ENCODE results near the gene KRTAP4-11.
"Not testable (repeated sequence)": the region's sequence is repeated elsewhere in the genome, so short reads cannot be mapped to it uniquely, and the experiment has no call there.

The KRTAP4-11 gene

GRCh38 chr17:41121742-41122141 is 3.6 kb upstream of the KRTAP4-11 start:
- Histone ChIP-seq H3K27me3 (ENCODE audit: control insufficient read depth, insufficient read depth, low read length) (no peaks in the 10 kb centered on the region), H3K36me3 (ENCODE audit: control insufficient read depth, low read depth, low read length) (no peaks in the 10 kb centered on the region), H3K9ac (ENCODE audit: low read length) (no peak overlapping the region), H3K9me3 (ENCODE audit: control insufficient read depth, low read depth, low read length) (no peaks in the 10 kb centered on the region), H3K27ac (ENCODE audit: low read length) (no peak overlapping the region), H3K4me1 (ENCODE audit: control insufficient read depth, low read depth, low read length) (no peaks in the 10 kb centered on the region), H3K4me3 (ENCODE audit: low read length) (no peak overlapping the region)

GRCh38 chr17:41119696-41120690 is 1.8 kb upstream of the KRTAP4-11 start:
- H3K27ac ChIP-seq (ENCODE audit: low read length); H3K4me3 ChIP-seq (ENCODE audit: low read length); H3K27me3 ChIP-seq (ENCODE audit: control insufficient read depth, insufficient read depth, low read length); H3K9me3 ChIP-seq (ENCODE audit: control insufficient read depth, low read depth, low read length); H3K9ac ChIP-seq (ENCODE audit: low read length); H3K4me1 ChIP-seq (ENCODE audit: control insufficient read depth, low read depth, low read length); H3K36me3 ChIP-seq (ENCODE audit: control insufficient read depth, low read depth, low read length): not testable (repeated sequence)

GRCh38 chr17:41118721-41119120 is 548 bp upstream of the KRTAP4-11 start:
- Histone ChIP-seq H3K4me1 (ENCODE audit: control insufficient read depth, low read depth, low read length) (no peaks in the 10 kb centered on the region), H3K27ac (ENCODE audit: low read length) (no peak overlapping the region), H3K9me3 (ENCODE audit: control insufficient read depth, low read depth, low read length) (peaks cover 6% of the 10 kb centered on the region), H3K4me3 (ENCODE audit: low read length) (no peak overlapping the region), H3K36me3 (ENCODE audit: control insufficient read depth, low read depth, low read length) (no peaks in the 10 kb centered on the region), H3K27me3 (ENCODE audit: control insufficient read depth, insufficient read depth, low read length) (no peaks in the 10 kb centered on the region), H3K9ac (ENCODE audit: low read length) (no peak overlapping the region)

- Histone ChIP-seq H3K4me1 (ENCODE audit: control insufficient read depth, low read depth, low read length) (no peaks in the 10 kb centered on the region), H3K9ac (ENCODE audit: low read length) (no peak overlapping the region), H3K27me3 (ENCODE audit: control insufficient read depth, insufficient read depth, low read length) (no peaks in the 10 kb centered on the region), H3K27ac (ENCODE audit: low read length) (no peak overlapping the region), H3K9me3 (ENCODE audit: control insufficient read depth, low read depth, low read length) (peaks cover 15% of the 10 kb centered on the region), H3K4me3 (ENCODE audit: low read length) (no peak overlapping the region), H3K36me3 (ENCODE audit: control insufficient read depth, low read depth, low read length) (no peaks in the 10 kb centered on the region)
Observed at GRCh38 chr17:41116297-41116696, 1.9 kb downstream of the KRTAP4-11 start.

GRCh38 chr17:41111151-41111885 is 6.9 kb downstream of the KRTAP4-11 start:
- Histone ChIP-seq H3K27me3 (ENCODE audit: control insufficient read depth, insufficient read depth, low read length) (no peaks in the 10 kb centered on the region), H3K9ac (ENCODE audit: low read length) (no peak overlapping the region), H3K4me1 (ENCODE audit: control insufficient read depth, low read depth, low read length) (peaks cover 20% of the 10 kb centered on the region), H3K27ac (ENCODE audit: low read length) (no peak overlapping the region), H3K4me3 (ENCODE audit: low read length) (no peak overlapping the region), H3K36me3 (ENCODE audit: control insufficient read depth, low read depth, low read length) (no peaks in the 10 kb centered on the region), H3K9me3 (ENCODE audit: control insufficient read depth, low read depth, low read length) (peaks cover 25% of the 10 kb centered on the region)

DNA sequence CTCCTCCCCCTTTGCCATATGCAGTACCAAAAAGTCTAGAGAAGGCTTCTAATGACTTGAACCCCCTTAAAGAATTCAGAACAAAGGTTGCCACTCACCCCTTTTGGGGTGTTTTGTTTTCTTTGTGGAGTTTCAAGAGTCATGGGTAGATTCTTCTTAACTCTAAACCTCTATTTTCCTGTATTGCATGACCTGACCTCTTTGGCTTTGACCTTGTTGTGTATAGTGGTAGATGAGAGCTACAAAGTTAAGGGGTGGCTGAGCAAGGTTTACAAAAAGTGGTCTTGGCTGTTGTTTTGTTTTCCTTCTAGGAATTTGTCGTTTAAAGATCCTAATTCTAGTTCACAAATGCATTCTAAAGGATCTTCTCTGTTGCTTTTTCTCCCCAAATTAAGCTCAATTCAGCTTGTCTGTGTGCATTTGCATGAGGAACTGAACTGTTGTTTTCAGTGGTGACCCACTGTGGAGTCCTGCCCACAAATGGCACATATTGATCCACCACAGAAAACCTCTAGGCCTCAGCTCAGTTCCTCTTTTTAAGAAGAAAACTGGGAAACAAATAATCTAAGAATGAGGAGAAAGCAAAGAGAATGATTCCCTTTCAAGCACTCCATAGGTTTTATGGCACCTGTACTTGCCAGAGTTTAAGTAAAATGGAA is 9.3 kb downstream of the KRTAP4-11 start:
- Histone ChIP-seq H3K9me3 (ENCODE audit: control insufficient read depth, low read depth, low read length) (peaks cover 20% of the 10 kb centered on the region), H3K4me1 (ENCODE audit: control insufficient read depth, low read depth, low read length) (peaks cover 24% of the 10 kb centered on the region)
- not testable (repeated sequence) for H3K9ac ChIP-seq (ENCODE audit: low read length); H3K36me3 ChIP-seq (ENCODE audit: control insufficient read depth, low read depth, low read length); H3K27ac ChIP-seq (ENCODE audit: low read length); H3K27me3 ChIP-seq (ENCODE audit: control insufficient read depth, insufficient read depth, low read length); H3K4me3 ChIP-seq (ENCODE audit: low read length)

DNA sequence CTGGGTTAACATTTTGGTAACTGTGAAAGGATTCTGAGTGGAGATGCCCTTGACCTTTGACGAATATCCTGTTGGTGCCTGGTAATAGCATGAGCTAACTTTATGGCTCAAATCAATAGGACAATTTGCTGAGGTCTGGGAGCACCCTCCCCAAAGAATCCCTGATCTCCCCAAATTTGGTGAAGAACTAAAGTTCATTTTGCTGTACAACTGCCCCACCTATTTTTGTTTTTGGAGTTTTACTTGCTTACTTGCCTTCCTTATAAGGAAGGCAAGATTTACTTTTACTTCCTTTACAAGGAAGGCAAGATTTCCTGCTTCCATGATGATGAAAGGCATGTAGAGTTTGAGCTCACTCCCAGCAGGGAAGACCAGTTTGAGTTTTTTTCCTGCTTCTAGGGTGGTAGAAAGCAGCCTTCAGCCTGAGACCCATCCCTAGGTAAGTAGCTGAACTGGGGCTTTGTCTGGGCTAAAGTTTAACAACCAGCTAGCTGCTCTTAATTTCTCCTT is 10.2 kb downstream of the KRTAP4-11 start:
- Histone ChIP-seq H3K4me1 (ENCODE audit: control insufficient read depth, low read depth, low read length) (peaks cover 24% of the 10 kb centered on the region), H3K9ac (ENCODE audit: low read length) (no peak overlapping the region), H3K4me3 (ENCODE audit: low read length) (no peak overlapping the region), H3K9me3 (ENCODE audit: control insufficient read depth, low read depth, low read length) (peaks cover 18% of the 10 kb centered on the region), H3K27ac (ENCODE audit: low read length) (no peak overlapping the region), H3K27me3 (ENCODE audit: control insufficient read depth, insufficient read depth, low read length) (no peaks in the 10 kb centered on the region), H3K36me3 (ENCODE audit: control insufficient read depth, low read depth, low read length) (no peaks in the 10 kb centered on the region)

- H3K4me3 ChIP-seq (ENCODE audit: low read length); H3K36me3 ChIP-seq (ENCODE audit: control insufficient read depth, low read depth, low read length); H3K27me3 ChIP-seq (ENCODE audit: control insufficient read depth, insufficient read depth, low read length); H3K9me3 ChIP-seq (ENCODE audit: control insufficient read depth, low read depth, low read length); H3K27ac ChIP-seq (ENCODE audit: low read length); H3K9ac ChIP-seq (ENCODE audit: low read length): not testable (repeated sequence)
- H3K4me1 ChIP-seq (ENCODE audit: control insufficient read depth, low read depth, low read length) = peaks cover 24% of the 10 kb centered on the region
Observed at GRCh38 chr17:41105347-41105746, 12.8 kb downstream of the KRTAP4-11 start, which contains the start of gene KRTAP4-9. Gene KRTAP4-9 (plus strand): TSS chr17:41105389. CDS start chr17:41105389, 0 bp downstream.

- H3K9ac ChIP-seq (ENCODE audit: low read length); H3K36me3 ChIP-seq (ENCODE audit: control insufficient read depth, low read depth, low read length); H3K4me3 ChIP-seq (ENCODE audit: low read length); H3K27ac ChIP-seq (ENCODE audit: low read length); H3K27me3 ChIP-seq (ENCODE audit: control insufficient read depth, insufficient read depth, low read length); H3K9me3 ChIP-seq (ENCODE audit: control insufficient read depth, low read depth, low read length): not testable (repeated sequence)
- peaks cover 24% of the 10 kb centered on the region for H3K4me1 ChIP-seq (ENCODE audit: control insufficient read depth, low read depth, low read length)
Observed at GRCh38 chr17:41104386-41105038, 13.7 kb downstream of the KRTAP4-11 start.

GRCh38 chr17:41103896-41104295 is 14.3 kb downstream of the KRTAP4-11 start:
- no peaks in the 10 kb centered on the region for H3K9me3 ChIP-seq (ENCODE audit: control insufficient read depth, low read depth, low read length)
- no peaks in the 10 kb centered on the region for H3K27me3 ChIP-seq (ENCODE audit: control insufficient read depth, insufficient read depth, low read length)
- no peak overlapping the region for H3K27ac ChIP-seq (ENCODE audit: low read length)
- H3K4me3 ChIP-seq (ENCODE audit: low read length) = no peak overlapping the region
- H3K4me1 ChIP-seq (ENCODE audit: control insufficient read depth, low read depth, low read length) = peaks cover 24% of the 10 kb centered on the region
- H3K9ac ChIP-seq (ENCODE audit: low read length) = no peak overlapping the region
- no peaks in the 10 kb centered on the region for H3K36me3 ChIP-seq (ENCODE audit: control insufficient read depth, low read depth, low read length)

All from iPS-18a (cell line).